Brain microvascular endothelial cell (primary cell): ENCODE measurements around the gene SLC16A3.
"Not testable (repeated sequence)": the region's sequence is repeated elsewhere in the genome, so short reads cannot be mapped to it uniquely, and the experiment has no call there.

Source experiments
- DNase-seq: peaks from one replicate; pipeline ENCODE4 v3.0.0-alpha.2; 2020
- H3K27ac ChIP-seq: fragments of 250-450 bp; sonication (Bioruptor Pico); 2 replicates; pipeline ENCODE4 v1.5.1; 2020; ENCODE audit warnings: mild to moderate bottlenecking, moderate library complexity
- H3K27me3 ChIP-seq: fragments of 250-450 bp; sonication (Bioruptor Pico); replicated peaks from 2 replicates; pipeline ENCODE4 v1.5.1; 2020; ENCODE audit warnings: mild to moderate bottlenecking
- H3K36me3 ChIP-seq: fragments of 250-450 bp; sonication (Bioruptor Pico); replicated peaks from 2 replicates; pipeline ENCODE4 v1.5.1; 2020; ENCODE audit warnings: mild to moderate bottlenecking
- H3K4me3 ChIP-seq: 2 replicates; pipeline ENCODE4 v1.5.1; 2011; ENCODE audit warnings: low read depth, mild to moderate bottlenecking, control low read depth, low read length, moderate library complexity
- CTCF ChIP-seq: IDR thresholded peaks from 2 replicates; pipeline ENCODE4 v1.5.1; 2011; ENCODE audit warnings: low read depth, mild to moderate bottlenecking, moderate library complexity, low read length, control low read depth, inconsistent platforms; ENCODE audit errors: missing control alignments
- in situ Hi-C: cut with HindIII; loops from 2 replicates; pipeline ENCODE4 v1.10.0; 2017; ENCODE audit warnings: low sequenced_read_pairs, low pct_ligation_motif_present

Gene SLC16A3

DNA sequence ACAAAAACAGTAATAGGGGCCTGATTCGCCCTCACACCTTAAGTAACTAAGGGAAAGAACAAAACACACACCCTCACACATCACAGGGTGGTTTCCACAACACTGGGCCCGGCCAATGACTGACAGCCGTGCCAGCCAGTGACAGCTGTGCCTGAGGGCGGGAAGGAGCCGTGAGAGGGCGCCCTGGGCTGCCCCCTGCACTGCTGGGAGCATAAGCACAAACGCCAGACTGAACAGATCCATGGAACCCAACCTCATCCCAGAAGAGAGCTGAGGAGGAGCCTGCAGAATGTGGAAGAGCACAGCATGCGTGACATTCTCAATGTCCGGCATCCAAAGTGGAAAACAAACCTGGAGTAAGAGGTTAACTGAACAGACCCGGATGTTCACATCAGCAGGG is 28.6 kb downstream of the SLC16A3 start:
- TF ChIP-seq CTCF: no peak
- DNase-seq: peak; percentile 55
- Histone ChIP-seq H3K4me3 (no peak overlapping the region), H3K27ac (peak overlapping the region; percentile 19), H3K36me3 (peaks cover 78% of the 10 kb centered on the region), H3K27me3 (no peaks in the 10 kb centered on the region)
- in situ Hi-C loops: no loop called here

GRCh38 chr17:82258555-82258954 is 29.7 kb downstream of the SLC16A3 start:
- Histone ChIP-seq H3K27me3 (no peaks in the 10 kb centered on the region), H3K4me3 (no peak overlapping the region), H3K36me3 (peaks cover 78% of the 10 kb centered on the region), H3K27ac (no peak overlapping the region)
- no peak for TF ChIP-seq CTCF
- in situ Hi-C loops: no loop called here
- no peak for DNase-seq

DNA sequence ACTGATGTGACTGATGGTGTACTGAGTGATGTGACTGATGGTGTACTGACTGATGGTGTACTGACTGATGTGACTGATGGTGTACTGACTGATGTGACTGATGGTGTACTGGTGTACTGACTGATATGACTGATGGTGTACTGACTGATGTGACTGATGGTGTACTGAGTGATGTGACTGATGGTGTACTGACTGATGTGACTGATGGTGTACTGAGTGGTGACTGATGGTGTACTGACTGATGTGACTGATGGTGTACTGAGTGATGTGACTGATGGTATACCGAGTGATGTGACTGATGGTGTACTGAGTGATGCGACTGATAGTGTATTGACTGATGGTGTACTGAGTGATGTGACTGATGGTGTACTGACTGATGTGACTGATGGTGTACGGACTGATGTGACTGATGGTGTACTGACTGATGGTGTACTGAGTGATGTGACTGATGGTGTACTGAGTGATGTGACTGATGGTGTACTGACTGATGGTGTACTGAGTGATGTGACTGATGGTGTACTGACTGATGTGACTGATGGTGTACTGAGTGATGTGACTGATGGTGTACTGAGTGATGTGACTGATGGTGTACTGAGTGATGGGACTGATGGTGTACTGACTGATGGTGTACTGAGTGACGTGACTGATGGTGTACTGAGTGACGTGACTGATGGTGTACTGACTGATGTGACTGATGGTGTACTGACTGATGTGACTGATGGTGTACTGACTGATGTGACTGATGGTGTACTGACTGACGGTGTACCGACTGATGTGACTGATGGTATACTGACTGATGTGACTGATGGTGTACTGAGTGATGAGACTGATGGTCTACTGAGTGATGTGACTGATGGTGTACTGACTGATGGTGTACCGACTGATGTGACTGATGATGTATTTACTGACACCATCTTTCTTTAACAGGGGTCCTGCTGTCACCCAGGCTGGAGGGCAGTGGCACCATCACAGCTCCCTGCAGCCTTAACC is 31.4 kb downstream of the SLC16A3 start:
- in situ Hi-C loops, H3K27me3 ChIP-seq, H3K27ac ChIP-seq, H3K4me3 ChIP-seq, DNase-seq: not testable (repeated sequence)
- H3K36me3 ChIP-seq: peaks cover 93% of the 10 kb centered on the region

- no peak for TF ChIP-seq CTCF
- no peak for DNase-seq
- peaks cover 90% of the 10 kb centered on the region for H3K36me3 ChIP-seq
- no peak overlapping the region for H3K27ac ChIP-seq
- no peak overlapping the region for H3K4me3 ChIP-seq
- no peaks in the 10 kb centered on the region for H3K27me3 ChIP-seq
- in situ Hi-C loops: no loop called here
Measured at GRCh38 chr17:82262344-82262743, 33.5 kb downstream of the SLC16A3 start.

DNA sequence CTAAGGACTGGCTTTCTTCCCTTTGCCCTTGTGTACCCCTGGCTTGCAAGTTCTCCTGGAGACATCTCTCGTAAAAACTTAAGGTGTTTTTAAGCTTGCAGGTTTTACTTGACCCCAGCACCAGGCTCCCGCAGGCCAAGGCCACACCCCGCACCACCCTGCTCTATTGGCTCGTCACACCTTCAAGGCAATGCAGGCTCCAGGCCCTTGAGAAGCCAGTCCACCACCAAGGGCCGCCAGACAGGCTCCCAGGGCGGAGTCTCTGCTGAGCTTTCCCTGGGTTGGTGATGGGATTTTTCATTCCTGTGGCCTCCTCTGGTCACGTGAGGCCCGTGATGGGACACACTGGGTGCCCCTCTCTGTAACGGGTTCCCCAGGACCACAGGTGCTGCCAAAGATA is 34.8 kb downstream of the SLC16A3 start:
- no peak for TF ChIP-seq CTCF
- Histone ChIP-seq H3K27ac (no peak overlapping the region), H3K36me3 (peaks cover 85% of the 10 kb centered on the region), H3K4me3 (no peak overlapping the region), H3K27me3 (no peaks in the 10 kb centered on the region)
- no peak for DNase-seq
- in situ Hi-C loops: no loop called here

DNA sequence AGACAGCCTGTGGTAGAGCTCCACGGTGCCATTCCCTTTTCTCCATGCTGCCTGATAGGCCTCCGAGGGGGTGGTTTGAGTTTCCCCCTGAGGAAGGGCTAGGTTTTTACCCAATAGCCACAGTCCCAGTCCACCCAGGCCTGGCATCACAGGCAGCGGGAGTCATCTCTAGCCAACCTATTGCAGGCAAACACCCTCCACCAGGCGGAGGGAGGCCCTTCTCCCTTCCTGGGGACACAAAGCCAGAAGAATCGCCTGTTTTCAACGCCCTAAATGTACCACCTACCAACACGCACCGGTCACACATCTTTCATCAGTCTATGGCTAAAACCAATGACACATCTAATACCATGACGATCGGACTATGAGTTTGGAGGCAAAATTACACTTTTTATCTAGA is 37.3 kb downstream of the SLC16A3 start:
- no peak for TF ChIP-seq CTCF
- no peak overlapping the region for H3K27ac ChIP-seq
- no peaks in the 10 kb centered on the region for H3K27me3 ChIP-seq
- peaks cover 84% of the 10 kb centered on the region for H3K36me3 ChIP-seq
- in situ Hi-C loops: no loop called here
- no peak for DNase-seq
- H3K4me3 ChIP-seq: no peak overlapping the region
